ENCODE results near the gene PPIAL4G.
"Not testable (repeated sequence)": the region's sequence is repeated elsewhere in the genome, so short reads cannot be mapped to it uniquely, and the experiment has no call there.

- TF ChIP-seq EZH2 (IDR thresholded peaks at IDR 0.05; ENCODE audit: borderline replicate concordance, low read depth, low read length, severe bottlenecking); JUN (IDR thresholded peaks at IDR 0.05; ENCODE audit: borderline replicate concordance, insufficient read depth, insufficient read length, low read depth); MAX (IDR thresholded peaks at IDR 0.05; ENCODE audit: insufficient read depth, insufficient read length); CTCF (IDR thresholded peaks at IDR 0.05; ENCODE audit: extremely low read depth in 1 of 2, insufficient read depth in 1 of 2, low read depth in 1 of 2, low read length in 2 of 2); POLR2A (IDR thresholded peaks at IDR 0.05; ENCODE audit: low read depth, low read length); MYC (IDR thresholded peaks at IDR 0.05; ENCODE audit: low read depth, low read length); POLR2AphosphoS5 (IDR thresholded peaks at IDR 0.05; ENCODE audit: insufficient read depth, low read depth, low read length): not testable (repeated sequence)
These were observed 24.7 kb downstream of the PPIAL4G start for GRCh38 chr1:148458398-148458797.

Data from endothelial cell of umbilical vein (primary cell).